Fibroblast of pulmonary artery (primary cell): Measurements from ENCODE around the gene DNAJC18.

ENCODE experiments used
- DNase-seq: peaks from one replicate; pipeline ENCODE4 v3.0.0-alpha.2; 2010; ENCODE audit warnings: low read depth
- H3K4me3 ChIP-seq: replicated peaks from 2 replicates; pipeline ENCODE4 v1.5.1; 2011; ENCODE audit warnings: low read depth, mild to moderate bottlenecking, control low read depth, low read length, moderate library complexity
- TF ChIP-seq, protein P1 (sequence below): IDR thresholded peaks from 2 replicates; pipeline ENCODE4 v1.5.1; 2011; ENCODE audit warnings: mild to moderate bottlenecking, control low read depth, low read length, inconsistent platforms; ENCODE audit errors: missing control alignments

The DNAJC18 gene

DNA sequence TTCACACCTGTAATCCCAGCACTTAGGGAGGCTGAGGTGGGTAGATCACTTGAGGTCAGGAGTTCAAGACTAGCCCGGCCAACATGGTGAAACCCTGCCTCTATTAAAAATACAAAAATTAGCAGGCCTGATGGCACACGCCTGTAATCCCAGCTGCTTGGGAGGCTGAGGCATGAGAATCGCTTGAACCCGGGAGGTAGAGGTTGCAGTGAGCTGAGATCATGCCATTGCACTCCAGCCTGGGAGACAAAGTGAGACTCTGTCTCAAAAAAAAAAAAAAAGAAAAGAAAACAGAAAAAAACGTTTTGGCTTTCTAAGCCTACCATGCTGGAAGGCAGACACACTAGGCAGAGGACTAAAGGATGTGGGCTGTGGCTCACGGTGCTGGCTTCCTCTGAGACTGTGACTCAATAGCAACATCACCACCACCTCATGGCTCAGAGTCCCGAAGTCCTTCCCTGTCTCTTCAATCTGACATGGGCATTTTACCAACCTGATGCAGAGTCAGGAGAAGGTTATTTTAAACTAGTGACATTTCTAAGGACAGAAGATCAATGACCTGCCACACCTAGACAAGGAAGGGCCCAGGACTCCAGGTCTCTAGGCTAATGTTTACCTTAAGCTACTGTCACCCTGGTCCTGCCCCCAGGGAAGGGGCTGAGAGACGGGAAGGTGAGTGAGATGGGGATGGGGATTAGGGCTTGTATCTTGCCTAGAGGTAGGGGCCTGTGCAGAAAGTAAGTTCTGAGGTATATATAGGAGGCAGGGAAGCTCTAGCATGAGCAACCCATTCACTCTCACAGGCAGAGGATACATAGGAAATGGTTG, 19.5 kb upstream of the DNAJC18 start:
- H3K4me3 ChIP-seq: no peak overlapping the region
- DNase-seq: peak; percentile 67
- TF ChIP-seq, protein P1, sequence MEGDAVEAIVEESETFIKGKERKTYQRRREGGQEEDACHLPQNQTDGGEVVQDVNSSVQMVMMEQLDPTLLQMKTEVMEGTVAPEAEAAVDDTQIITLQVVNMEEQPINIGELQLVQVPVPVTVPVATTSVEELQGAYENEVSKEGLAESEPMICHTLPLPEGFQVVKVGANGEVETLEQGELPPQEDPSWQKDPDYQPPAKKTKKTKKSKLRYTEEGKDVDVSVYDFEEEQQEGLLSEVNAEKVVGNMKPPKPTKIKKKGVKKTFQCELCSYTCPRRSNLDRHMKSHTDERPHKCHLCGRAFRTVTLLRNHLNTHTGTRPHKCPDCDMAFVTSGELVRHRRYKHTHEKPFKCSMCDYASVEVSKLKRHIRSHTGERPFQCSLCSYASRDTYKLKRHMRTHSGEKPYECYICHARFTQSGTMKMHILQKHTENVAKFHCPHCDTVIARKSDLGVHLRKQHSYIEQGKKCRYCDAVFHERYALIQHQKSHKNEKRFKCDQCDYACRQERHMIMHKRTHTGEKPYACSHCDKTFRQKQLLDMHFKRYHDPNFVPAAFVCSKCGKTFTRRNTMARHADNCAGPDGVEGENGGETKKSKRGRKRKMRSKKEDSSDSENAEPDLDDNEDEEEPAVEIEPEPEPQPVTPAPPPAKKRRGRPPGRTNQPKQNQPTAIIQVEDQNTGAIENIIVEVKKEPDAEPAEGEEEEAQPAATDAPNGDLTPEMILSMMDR: no peak

DNA sequence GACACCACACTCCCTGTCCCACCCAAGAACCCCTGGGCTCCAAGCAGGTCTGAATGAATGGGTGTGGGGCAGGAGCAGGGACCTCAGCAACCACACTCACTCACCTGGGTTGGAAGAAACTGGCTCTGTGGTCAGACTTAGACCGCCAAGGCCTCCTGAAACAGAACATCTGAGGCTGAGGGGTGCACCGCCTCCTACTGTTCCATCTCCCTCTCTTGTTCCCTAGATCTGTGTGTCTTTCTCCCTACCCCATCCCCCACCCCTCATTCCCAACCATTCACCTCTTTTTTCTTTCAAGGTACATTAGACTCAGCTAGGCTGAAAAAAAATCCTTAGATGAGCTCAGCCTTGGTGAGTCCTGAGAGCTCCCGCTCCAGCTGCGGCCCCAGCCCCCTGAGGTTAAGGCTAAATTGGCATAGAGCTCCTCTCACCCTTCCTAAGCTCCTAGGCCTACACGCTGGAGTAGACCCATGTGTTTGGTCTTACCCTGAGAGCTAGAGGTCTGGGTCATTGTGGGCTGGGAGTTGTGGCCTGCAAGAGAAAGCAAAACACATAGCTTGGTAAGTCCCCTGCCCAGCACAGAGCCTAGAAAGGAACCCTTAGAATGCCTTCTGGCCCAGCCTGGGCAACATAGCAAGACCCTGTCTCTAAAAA, 18.5 kb upstream of the DNAJC18 start:
- no peak overlapping the region for H3K4me3 ChIP-seq
- TF ChIP-seq, protein P1: no peak
- DNase-seq: no peak

DNA sequence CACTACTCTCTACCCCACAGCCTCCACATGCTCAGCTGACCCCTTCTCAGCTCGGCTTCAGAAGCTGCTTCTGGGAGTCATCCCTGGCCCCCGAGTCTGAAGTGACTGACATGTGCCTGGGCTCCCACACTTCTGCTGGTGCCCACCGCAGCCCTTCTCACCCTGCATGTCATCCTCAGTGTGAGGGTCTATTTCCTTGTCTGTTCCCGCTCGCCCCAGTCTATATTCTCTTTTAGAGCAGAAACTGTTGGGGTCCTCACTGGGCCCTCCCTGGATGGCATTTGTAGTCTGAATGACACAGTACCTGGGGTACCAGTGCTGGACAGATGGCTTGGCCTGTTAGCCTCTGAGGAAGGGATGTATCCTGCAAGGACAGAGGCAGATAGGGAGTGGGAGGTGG, 17.9 kb upstream of the DNAJC18 start:
- no peak overlapping the region for H3K4me3 ChIP-seq
- no peak for DNase-seq
- TF ChIP-seq, protein P1: no peak

DNA sequence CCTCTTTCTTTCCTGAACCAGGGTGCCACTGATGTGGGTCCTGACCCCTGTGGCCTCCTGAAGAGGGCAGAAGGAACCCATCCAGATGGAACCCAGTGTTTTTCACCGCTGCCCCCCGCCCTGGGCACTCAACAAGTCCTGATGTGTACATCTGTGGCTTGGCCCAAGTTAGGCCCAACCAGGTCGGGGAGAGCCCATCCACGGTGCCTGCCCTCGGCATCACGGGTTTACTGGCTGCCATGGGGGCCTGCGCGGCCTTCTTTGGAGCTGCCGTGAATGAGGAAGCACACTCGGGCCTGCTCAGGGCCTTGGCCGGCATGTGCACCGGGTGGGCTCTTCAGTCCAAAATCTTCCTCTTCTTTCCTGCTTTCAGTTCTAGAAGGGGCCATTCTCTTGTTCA, 17.5 kb upstream of the DNAJC18 start:
- TF ChIP-seq, protein P1: no peak
- DNase-seq: no peak
- H3K4me3 ChIP-seq: no peak overlapping the region

- TF ChIP-seq, protein P1: no peak
- no peak overlapping the region for H3K4me3 ChIP-seq
- DNase-seq: no peak
These were observed 15.4 kb upstream of the DNAJC18 start for GRCh38 chr5:139454568-139455290.

DNA sequence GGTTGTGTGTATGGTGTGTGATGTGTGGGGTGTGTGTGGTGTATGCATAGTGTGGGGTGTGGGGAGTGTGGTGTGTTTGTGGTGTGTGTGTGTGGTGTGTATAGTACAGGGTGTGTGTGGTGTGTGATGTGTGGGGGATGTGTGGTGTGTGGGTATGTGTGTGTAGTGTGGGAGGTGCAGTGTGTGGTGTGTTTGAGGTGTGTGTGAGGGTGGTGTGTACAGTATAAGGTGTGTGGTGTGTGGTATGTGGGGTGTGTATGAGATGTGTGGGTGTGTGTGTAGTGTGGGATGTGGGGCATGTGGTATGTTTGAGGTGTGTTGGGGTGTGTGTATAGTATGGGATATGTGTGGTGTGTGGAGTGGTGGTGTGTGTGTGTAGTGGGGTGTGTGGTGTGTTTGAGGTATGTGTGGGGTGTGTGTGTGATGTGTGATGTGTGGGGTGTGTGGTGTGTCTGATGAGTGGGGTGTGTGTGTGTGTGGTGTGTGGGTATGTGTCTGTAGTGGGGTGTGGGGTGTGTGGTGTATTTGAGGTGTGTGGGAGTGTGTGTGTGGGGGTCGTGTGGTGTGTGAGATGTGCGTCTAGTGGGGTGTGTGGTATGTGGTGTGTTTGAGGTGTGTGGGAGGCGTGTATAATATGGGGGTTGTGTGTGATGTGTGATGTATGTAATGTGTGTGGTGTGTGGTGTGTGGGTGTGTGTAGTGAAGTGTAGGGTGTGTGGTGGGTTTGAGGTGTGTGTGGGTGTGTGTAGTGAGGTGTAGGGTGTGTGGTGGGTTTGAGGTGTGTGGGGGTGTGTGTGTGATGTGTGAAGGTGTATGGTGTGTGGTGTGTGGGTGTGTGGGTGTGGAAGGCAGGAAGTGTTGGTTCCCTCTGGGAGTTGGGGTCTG, 14.6 kb upstream of the DNAJC18 start:
- TF ChIP-seq, protein P1: no peak
- no peak for DNase-seq
- no peak overlapping the region for H3K4me3 ChIP-seq
